ENCODE results near the gene SEC14L5.

DNA sequence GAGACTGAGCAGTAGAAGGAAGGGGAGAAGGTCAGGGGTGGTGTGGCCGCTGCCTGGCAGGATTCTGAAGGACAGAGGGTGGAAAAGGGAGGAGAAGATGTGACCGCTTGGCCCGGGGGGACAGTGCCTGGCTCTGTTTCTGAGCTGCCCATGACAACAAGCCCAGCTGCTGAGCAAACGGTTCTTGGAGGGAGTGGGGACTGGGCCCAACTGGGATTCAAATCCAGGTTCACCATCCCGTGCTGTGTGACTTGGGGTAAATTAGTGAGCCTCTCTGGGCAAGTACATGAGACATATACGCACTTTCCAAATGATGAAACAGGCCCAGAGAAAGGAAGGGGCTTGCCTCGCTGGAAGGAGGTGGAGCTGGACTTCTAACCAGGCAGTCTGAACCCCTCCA, 23.3 kb downstream of the SEC14L5 start:
- TF ChIP-seq, protein P1, sequence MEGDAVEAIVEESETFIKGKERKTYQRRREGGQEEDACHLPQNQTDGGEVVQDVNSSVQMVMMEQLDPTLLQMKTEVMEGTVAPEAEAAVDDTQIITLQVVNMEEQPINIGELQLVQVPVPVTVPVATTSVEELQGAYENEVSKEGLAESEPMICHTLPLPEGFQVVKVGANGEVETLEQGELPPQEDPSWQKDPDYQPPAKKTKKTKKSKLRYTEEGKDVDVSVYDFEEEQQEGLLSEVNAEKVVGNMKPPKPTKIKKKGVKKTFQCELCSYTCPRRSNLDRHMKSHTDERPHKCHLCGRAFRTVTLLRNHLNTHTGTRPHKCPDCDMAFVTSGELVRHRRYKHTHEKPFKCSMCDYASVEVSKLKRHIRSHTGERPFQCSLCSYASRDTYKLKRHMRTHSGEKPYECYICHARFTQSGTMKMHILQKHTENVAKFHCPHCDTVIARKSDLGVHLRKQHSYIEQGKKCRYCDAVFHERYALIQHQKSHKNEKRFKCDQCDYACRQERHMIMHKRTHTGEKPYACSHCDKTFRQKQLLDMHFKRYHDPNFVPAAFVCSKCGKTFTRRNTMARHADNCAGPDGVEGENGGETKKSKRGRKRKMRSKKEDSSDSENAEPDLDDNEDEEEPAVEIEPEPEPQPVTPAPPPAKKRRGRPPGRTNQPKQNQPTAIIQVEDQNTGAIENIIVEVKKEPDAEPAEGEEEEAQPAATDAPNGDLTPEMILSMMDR (conservative IDR thresholded peaks at IDR 0.05) = no peak
- TF ChIP-seq EZH2 (IDR thresholded peaks at IDR 0.05; ENCODE audit: low read depth) = no peak
